Fibroblast of the aortic adventitia (primary cell): Measurements from ENCODE around the gene CPO. TPM values are rescaled to one million over a fixed set of nuclear protein-coding genes. Genes with fewer than 3 reads are reported as not detected.

ENCODE experiments used
- DNase-seq: peaks from one replicate; pipeline ENCODE4 v3.0.0-alpha.2; 2010; ENCODE audit warnings: low read depth
- H3K4me3 ChIP-seq: 2 replicates; pipeline ENCODE4 v1.5.1; 2011; ENCODE audit warnings: low read depth, mild to moderate bottlenecking, control low read depth, low read length, moderate library complexity
- CTCF ChIP-seq: IDR thresholded peaks from 2 replicates; pipeline ENCODE4 v1.5.1; 2011; ENCODE audit warnings: mild to moderate bottlenecking, low read length, control low read depth, inconsistent platforms; ENCODE audit not compliant: insufficient read depth
- total RNA-seq: library from RNA; depleted of rRNA; stranded (reverse); fragments of >200 nt; gene quantifications from 2 replicates; pipeline ENCODE4 v1.2.3, GENCODE V29; 2012; ENCODE audit warnings: low replicate concordance

The CPO gene
- total RNA-seq, 1 donor = 0.18 TPM

GRCh38 chr2:206987810-206988209, 48.5 kb downstream of the CPO start:
- DNase-seq = no peak
- no peak overlapping the region for H3K4me3 ChIP-seq
- TF ChIP-seq CTCF = no peak

- no peak for DNase-seq
- H3K4me3 ChIP-seq = no peak overlapping the region
- no peak for TF ChIP-seq CTCF
Measured at GRCh38 chr2:206988884-206989283, 49.6 kb downstream of the CPO start.

GRCh38 chr2:206989311-206989710, 50.0 kb downstream of the CPO start:
- H3K4me3 ChIP-seq = no peak overlapping the region
- TF ChIP-seq CTCF = peak; percentile 79
- no peak for DNase-seq

- DNase-seq = peak; percentile 49
- H3K4me3 ChIP-seq = no peak overlapping the region
- TF ChIP-seq CTCF = no peak
Measured at GRCh38 chr2:206990360-206990759, 51.0 kb downstream of the CPO start.

GRCh38 chr2:206991070-206991469, 51.8 kb downstream of the CPO start:
- TF ChIP-seq CTCF = no peak
- no peak for DNase-seq
- H3K4me3 ChIP-seq = no peak overlapping the region

- no peak overlapping the region for H3K4me3 ChIP-seq
- no peak for DNase-seq
- no peak for TF ChIP-seq CTCF
Measured at GRCh38 chr2:206993396-206993911, 54.1 kb downstream of the CPO start.

- H3K4me3 ChIP-seq = no peak overlapping the region
- TF ChIP-seq CTCF = no peak
- no peak for DNase-seq
Measured at GRCh38 chr2:206993964-206994363, 54.6 kb downstream of the CPO start.
